Measurements from ENCODE around the gene ECE1. TPM values are rescaled to one million over a fixed set of nuclear protein-coding genes. Genes with fewer than 3 reads are reported as not detected.

ECE1 gene
- total and polyA plus RNA-seq, 2 of the 13 experiments (the other 11 are each of a cell fraction or from before 2014, with no cell fraction given), result 13.5 to 21.2 TPM

DNA sequence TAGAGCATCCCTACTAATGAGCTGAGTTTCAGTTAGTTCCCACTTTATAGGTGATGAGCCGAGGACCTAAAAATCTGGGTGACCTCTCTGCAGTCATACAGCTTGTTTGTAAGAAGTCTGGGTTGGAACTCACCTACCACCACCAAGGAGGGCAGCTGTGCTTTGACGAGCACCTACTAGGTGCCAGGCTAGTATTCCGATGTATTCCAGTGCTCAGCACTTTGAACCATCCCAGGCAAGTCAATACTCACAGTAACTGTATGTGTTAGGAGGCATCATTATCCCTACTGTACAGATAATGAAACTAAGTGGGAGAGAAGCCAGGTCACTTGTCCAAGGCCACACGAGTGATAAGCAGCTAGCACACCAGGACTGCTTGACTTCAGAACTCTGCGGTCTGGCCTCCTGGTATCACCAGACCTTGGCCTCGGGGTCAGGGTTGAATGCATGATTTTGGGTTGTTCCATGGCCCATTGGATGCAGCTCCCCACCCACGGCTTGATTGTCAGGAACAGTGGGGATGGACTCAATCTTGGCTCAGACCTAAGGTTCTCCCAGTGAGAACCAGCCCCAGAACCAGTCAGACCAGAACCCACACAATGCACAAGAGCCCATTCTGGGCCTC lies 20.7 kb downstream of the ECE1 start (continued):
- TF ChIP-seq RBAK (CRISPR knock-in tag; IDR thresholded peaks at IDR 0.05) (no peak), GATAD1 (CRISPR knock-in tag; IDR thresholded peaks at IDR 0.05) (no peak), ELF1 (CRISPR knock-in tag; IDR thresholded peaks at IDR 0.05) (no peak), HNRNPUL1 (IDR thresholded peaks at IDR 0.05; ENCODE audit: low read depth, low read length) (no peak), ATRX (CRISPR knock-in tag; IDR thresholded peaks at IDR 0.05; ENCODE audit: borderline replicate concordance) (no peak), ZBTB21 (CRISPR knock-in tag; IDR thresholded peaks at IDR 0.05) (no peak), FOXA1 (IDR thresholded peaks at IDR 0.05) (no peak), FOXA1 (CRISPR knock-in tag; IDR thresholded peaks at IDR 0.05) (peak; percentile 60), ZNF598 (CRISPR knock-in tag; IDR thresholded peaks at IDR 0.05; ENCODE audit: borderline replicate concordance) (0 out of 2 replicates have a peak, but pooled peaks have one; percentile 60), ZNF547 (CRISPR knock-in tag; IDR thresholded peaks at IDR 0.05) (0 out of 2 replicates have a peak, but pooled peaks have one; percentile 32), KLF9 (CRISPR knock-in tag; IDR thresholded peaks at IDR 0.05; ENCODE audit: low read depth) (no peak), MAF1 (CRISPR knock-in tag; IDR thresholded peaks at IDR 0.05; ENCODE audit: borderline replicate concordance) (no peak), HOXD1 (CRISPR knock-in tag; IDR thresholded peaks at IDR 0.05) (peak; percentile 30; the same call in 1 of the 2 replicates), MEIS2 (CRISPR knock-in tag; IDR thresholded peaks at IDR 0.05) (peak; percentile 84; the same call in 1 of the 2 replicates), GFI1 (CRISPR knock-in tag; IDR thresholded peaks at IDR 0.05; ENCODE audit: borderline replicate concordance) (peak; percentile 84), HNRNPLL (IDR thresholded peaks at IDR 0.05; ENCODE audit: low read depth, low read length, poor library complexity, severe bottlenecking) (no peak)
- TF ChIP-seq, protein P1, sequence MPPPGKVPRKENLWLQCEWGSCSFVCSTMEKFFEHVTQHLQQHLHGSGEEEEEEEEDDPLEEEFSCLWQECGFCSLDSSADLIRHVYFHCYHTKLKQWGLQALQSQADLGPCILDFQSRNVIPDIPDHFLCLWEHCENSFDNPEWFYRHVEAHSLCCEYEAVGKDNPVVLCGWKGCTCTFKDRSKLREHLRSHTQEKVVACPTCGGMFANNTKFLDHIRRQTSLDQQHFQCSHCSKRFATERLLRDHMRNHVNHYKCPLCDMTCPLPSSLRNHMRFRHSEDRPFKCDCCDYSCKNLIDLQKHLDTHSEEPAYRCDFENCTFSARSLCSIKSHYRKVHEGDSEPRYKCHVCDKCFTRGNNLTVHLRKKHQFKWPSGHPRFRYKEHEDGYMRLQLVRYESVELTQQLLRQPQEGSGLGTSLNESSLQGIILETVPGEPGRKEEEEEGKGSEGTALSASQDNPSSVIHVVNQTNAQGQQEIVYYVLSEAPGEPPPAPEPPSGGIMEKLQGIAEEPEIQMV (CRISPR knock-in tag; IDR thresholded peaks at IDR 0.05; ENCODE audit: low read depth), result no peak
- TF ChIP-seq, protein P2, sequence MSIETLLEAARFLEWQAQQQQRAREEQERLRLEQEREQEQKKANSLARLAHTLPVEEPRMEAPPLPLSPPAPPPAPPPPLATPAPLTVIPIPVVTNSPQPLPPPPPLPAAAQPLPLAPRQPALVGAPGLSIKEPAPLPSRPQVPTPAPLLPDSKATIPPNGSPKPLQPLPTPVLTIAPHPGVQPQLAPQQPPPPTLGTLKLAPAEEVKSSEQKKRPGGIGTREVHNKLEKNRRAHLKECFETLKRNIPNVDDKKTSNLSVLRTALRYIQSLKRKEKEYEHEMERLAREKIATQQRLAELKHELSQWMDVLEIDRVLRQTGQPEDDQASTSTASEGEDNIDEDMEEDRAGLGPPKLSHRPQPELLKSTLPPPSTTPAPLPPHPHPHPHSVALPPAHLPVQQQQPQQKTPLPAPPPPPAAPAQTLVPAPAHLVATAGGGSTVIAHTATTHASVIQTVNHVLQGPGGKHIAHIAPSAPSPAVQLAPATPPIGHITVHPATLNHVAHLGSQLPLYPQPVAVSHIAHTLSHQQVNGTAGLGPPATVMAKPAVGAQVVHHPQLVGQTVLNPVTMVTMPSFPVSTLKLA (IDR thresholded peaks at IDR 0.05), result no peak
- TF ChIP-seq, protein P3, sequence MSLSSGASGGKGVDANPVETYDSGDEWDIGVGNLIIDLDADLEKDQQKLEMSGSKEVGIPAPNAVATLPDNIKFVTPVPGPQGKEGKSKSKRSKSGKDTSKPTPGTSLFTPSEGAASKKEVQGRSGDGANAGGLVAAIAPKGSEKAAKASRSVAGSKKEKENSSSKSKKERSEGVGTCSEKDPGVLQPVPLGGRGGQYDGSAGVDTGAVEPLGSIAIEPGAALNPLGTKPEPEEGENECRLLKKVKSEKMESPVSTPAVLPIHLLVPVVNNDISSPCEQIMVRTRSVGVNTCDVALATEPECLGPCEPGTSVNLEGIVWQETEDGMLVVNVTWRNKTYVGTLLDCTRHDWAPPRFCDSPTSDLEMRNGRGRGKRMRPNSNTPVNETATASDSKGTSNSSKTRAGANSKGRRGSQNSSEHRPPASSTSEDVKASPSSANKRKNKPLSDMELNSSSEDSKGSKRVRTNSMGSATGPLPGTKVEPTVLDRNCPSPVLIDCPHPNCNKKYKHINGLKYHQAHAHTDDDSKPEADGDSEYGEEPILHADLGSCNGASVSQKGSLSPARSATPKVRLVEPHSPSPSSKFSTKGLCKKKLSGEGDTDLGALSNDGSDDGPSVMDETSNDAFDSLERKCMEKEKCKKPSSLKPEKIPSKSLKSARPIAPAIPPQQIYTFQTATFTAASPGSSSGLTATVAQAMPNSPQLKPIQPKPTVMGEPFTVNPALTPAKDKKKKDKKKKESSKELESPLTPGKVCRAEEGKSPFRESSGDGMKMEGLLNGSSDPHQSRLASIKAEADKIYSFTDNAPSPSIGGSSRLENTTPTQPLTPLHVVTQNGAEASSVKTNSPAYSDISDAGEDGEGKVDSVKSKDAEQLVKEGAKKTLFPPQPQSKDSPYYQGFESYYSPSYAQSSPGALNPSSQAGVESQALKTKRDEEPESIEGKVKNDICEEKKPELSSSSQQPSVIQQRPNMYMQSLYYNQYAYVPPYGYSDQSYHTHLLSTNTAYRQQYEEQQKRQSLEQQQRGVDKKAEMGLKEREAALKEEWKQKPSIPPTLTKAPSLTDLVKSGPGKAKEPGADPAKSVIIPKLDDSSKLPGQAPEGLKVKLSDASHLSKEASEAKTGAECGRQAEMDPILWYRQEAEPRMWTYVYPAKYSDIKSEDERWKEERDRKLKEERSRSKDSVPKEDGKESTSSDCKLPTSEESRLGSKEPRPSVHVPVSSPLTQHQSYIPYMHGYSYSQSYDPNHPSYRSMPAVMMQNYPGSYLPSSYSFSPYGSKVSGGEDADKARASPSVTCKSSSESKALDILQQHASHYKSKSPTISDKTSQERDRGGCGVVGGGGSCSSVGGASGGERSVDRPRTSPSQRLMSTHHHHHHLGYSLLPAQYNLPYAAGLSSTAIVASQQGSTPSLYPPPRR (CRISPR knock-in tag; IDR thresholded peaks at IDR 0.05; ENCODE audit: borderline replicate concordance), result peak; percentile 90
- TF ChIP-seq, protein P4, sequence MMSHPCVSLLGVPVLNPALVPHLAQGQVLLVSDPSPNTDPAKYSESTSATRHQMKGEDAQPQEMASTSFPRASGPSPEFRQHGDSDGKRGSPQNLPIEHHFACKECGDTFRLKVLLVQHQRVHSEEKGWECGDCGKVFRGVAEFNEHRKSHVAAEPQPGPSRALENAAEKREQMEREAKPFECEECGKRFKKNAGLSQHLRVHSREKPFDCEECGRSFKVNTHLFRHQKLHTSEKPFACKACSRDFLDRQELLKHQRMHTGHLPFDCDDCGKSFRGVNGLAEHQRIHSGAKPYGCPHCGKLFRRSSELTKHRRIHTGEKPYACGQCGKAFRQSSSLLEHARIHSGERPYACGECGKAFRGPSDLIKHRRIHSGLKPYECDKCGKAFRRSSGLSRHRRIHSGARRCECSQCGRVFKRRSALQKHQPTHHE (CRISPR knock-in tag; IDR thresholded peaks at IDR 0.05; ENCODE audit: borderline replicate concordance), result no peak

Data from HepG2 (cell line).